Epithelial cell of prostate (primary cell): ENCODE data around the gene CLIC4.
A peak's percentile ranks its signal among the peaks of the same experiment; 100 is the strongest.
"Not testable (repeated sequence)": the region's sequence is repeated elsewhere in the genome, so short reads cannot be mapped to it uniquely, and the experiment has no call there.

Experiments used
- DNase-seq: peaks from one replicate; pipeline ENCODE4 v3.0.0-alpha.2; 2011; ENCODE audit warnings: low read depth, low spot score
- H3K27ac ChIP-seq: fragments of 450-650 bp; 2 replicates; pipeline ENCODE4 v1.5.1; 2017; ENCODE audit warnings: mild to moderate bottlenecking

CLIC4 gene

DNA sequence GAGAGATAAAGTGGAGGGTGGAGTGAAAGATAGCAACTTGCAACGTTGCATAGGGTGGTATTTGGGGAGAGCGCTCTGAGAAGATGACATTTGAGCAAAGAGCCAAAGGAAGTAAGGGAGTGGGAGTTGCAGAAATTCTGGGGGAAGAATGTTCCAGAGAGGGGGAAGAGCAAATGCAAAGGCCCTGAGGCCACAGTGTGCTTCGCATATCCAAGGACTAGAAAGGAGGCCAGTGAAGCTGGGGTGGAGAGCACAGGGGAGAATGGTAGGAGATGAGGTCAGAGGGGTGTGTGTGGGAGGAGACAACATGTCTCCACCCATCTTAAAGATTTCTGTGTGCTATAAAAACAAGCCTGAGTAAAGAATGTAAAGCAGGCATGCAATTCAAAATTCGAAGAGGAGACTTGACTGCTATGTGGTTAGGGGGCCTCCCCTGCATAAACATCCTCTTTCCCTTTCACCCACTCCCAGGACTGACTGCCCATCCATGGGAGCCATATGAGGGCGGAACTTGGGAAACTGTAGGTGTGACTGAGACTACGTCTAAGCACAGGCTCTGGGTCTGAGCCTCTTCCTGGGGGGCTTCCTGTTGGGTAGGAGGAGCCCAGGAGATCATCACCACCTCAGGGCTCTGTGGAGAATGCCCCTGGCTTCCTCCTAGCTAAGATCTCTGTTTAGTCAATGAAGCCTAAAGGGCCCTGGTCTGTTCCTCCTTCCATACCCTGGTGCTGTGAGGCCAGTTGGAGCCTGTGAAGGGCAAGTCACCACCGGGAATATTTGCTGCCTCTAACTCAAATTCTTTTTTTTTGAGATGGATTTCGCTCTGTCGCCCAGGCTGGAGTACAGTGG lies 2.9 kb upstream of the CLIC4 start:
- no peak for DNase-seq
- H3K27ac ChIP-seq, result no peak overlapping the region

DNA sequence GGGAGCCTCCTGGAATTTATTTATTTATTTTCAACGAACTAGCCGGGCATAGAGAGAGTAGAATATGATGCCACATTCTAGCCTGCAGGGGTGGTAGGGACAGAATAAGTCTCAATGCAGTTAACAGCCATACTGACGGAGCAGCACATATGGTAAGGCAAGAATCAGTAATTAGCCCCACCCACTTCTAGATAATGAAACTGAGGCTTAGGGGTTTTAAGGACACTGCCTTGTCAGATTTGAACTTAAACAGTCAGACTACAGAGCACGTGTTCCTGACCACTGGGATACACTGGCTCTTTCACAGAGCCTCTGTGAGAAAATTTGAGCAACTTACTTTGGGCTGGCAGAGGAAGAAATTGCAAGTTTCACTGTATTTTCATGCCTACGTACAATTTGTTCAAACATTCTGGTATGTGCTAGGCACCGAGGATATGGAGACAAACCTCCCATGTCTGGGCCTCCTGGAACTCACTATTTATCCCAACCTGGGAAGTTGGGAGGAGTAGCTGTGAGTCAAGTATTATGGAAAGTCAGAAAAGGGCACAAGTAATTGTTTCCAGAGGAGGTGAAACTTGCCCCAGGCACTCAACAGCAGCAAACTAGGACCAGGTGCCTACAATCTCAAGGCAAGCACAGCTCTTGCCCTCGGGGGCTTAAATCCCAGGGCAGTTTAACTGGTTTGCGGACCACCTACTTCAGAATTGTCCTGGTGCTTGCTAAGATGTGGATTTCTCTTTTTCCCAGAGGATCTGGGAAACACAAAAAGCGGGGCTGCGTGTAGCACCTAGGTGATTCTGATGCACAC lies 1.6 kb upstream of the CLIC4 start:
- DNase-seq, result no peak
- H3K27ac ChIP-seq, result peak overlapping the region; percentile 38

DNA sequence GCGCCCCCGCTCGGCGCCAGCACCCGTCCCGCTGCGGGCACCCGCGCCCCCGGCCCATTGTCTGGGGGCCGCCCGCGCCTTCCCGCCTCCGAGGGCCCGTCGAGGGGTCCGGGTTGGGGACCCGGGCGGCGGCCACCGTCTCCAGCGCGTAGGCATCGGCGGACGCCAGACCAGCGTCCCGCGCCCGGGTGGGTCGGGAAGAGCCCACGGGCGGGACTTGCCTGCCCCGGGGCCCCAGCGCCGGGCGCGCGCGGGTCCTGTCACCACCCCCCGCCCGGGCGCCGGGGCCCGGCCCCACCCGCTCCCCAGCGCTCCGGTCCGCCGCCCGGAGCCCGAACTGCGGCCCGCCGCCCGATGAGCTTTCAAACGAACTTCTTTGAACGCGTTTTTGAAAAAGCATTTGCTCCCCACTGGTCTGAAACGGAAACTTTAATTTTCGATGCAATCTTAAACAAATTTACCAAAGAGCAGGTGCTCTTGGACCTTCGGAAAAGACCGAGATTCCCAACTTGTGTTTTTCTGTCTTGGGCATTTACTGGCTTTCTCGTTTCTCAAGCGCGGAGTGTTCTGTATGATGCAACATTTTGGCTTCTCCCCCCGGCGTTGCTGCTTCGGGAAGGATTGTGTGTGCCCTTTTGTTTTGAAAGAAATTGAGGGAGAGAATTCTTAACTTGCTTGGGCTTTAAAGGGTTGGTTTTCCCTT lies 615 bp downstream of the CLIC4 start:
- no peak for DNase-seq
- peak overlapping the region; percentile 82 for H3K27ac ChIP-seq

DNA sequence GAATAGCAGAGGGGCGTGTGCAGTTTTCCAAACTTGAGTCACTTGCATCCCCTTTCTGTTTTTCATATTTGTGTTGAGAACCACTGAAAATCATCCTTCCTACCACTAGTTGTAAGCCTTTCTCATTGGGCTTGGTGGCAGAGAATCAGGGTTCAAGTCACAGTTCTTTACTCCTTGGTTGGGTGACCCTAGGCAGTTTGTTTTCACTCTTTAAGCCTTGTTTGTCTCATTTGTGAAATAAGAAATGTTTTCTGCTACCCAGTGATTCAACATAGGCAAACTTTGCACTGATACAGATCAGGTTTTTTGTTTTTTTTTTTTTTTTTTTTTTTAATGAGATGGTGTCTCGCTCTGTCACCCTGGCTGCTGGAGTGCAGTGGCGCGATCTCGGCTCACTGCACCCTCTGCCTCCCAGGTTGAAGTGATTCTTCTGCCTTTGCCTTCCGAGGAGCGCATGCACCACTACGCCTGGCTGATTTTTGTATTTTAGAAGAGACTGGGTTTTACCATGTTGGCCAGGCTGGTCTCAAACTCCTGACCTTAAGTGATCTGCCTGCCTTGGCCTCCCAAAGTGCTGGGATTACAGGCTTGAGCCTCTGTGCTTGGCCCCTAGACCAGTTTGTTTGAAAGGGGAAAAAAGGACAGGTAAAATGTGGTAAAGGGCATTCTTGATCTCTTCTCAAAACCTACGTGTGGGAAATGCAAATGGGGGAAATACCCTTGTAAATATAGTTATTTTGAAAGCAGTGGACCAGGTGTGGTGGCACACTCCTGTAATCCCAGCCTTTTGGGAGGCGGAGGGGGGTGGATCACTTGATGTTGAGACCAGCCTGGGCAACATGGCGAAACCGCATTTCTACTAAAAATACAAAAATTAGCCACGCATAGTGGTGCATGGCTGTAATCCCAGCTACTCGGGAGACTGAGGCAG lies 3.2 kb downstream of the CLIC4 start:
- no peak for DNase-seq
- no peak overlapping the region for H3K27ac ChIP-seq

DNA sequence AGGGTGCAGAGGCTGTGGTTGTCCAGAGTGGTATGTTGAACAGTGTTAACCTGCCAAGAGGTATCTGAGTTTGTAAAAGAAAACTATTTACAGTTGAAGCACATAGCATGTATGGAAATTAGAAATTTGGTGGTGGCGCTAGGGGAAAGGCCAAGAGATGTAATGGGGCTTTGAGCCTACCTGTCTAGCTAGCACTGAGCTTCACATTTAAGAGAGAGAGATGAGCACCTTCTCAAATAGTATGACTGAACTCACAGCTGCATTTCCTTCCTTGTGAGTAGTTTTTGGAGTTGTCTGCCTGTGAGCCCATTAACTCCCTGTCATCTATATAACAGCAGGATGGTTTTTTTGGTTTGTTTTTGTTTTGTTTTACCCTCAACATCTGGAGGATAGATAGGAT lies 4.0 kb downstream of the CLIC4 start:
- H3K27ac ChIP-seq, result no peak overlapping the region
- no peak for DNase-seq

DNA sequence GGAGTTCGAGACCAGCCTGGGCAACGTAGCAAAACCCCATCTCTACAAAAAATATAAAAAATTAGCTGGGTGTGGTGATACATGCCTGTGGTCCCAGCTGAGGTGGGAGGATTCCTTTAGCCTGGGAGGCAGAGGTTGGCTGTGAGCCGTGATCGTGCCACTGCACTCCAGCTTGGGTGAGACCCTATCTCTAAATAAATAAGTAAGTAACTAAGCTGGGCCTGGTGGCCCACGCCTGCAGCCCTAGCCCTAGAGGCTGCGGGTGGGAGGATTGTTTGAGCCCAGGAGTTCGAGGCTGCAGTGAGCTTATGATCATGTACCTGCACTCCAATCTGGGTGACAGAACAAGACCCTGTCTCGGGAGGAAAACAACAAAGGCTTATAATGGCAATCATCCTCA lies 4.6 kb downstream of the CLIC4 start:
- no peak for DNase-seq
- H3K27ac ChIP-seq, result no peak overlapping the region

DNA sequence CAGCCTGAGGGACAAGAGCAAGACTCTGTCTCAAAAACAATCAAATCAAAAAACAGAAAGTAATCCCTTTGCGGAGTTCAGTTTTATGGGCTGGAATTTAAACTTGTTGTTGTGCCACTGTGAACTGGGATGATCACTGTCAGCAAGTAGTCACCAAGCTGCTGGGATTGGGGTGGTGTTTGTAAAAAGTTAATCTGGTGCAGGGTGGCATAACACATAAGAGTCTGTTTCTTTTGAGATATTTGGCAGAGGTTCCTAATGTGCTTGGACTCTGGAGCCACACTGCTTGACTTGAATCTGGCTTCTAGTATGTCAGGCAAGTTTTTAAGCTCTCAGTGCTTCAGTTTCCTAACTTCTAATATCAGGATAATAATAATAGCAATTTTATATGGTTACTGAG lies 6.6 kb downstream of the CLIC4 start:
- no peak for DNase-seq
- H3K27ac ChIP-seq, result no peak overlapping the region

DNA sequence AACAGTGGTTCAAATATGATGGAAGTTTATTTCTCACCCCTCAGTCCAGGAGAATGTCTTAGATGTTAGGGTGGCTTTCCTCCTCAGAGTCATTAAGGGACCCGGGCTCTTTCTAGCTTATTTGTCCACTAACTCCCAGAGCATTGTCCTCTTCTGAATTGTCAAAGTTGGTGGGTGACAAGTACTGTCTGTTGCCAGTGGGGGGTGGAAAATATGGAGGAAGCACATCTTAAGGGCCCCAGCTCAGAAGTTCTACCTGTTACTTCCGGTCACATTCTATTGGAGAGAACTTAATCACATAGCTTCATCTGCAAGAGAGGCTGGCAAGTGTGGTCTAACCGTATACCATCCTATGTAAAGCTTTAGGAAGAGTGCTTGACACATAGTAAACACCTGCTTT lies 7.1 kb downstream of the CLIC4 start:
- no peak for DNase-seq

DNA sequence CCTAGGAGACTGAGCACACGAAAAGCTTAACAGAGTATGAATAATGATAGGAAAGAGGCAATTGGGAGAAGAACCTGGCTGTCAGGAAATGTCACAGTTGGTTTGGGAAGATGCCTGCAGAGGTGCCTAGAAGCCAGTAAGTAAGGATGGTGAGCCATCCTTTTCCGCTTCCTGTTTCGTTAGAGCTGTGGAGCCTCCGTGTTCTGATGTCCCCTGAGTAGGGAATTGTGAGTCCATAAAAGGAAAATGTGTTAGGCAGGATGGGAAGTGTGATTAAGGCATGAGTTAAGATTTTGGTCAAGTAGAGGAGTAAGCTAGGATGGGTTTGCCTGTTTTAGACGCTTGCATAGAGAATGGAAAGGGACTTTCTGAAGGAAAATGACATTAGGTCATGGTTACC lies 9.0 kb downstream of the CLIC4 start:
- H3K27ac ChIP-seq, result no peak overlapping the region
- no peak for DNase-seq

More for the DNA sequence above, 7.1 kb downstream of the CLIC4 start:
- no peak overlapping the region for H3K27ac ChIP-seq

DNA sequence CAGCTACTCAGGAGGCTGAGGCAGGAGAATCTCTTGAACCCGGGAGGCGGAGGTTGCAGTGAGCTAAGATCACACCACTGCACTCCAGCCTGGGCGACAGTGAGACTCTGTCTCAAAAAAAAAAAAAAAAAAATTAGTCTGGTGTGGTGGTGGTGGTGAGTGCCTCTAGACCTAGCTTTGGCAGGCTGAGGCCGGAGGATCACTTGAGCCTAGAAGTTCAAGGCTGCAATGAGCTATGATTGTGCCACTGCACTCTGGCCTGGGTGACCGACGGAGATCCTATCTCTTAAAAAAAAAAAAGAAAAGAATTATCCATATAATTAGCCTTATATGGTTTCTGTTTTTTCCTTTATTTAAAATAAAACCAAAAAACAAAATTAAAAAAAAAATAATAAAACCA lies 10.1 kb downstream of the CLIC4 start:
- not testable (repeated sequence) for H3K27ac ChIP-seq, DNase-seq

DNA sequence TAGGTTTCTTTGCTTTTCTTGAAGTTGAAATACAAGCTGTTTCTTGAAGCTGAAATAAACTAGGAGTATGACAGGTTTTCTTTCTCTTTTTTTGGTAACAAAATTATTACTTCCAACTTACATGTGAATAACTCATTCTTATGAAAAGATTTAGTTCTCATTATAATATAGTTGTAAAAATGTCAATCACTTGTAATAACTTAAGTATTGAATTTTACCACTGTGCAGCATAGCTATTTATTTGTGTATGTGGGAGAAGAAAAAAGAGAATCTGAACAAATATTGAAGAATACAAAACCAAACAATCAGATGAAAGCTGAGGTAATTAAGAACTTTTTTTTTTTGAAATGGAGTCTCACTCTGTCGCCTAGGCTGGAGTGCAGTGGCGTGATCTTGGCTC lies 11.1 kb downstream of the CLIC4 start:
- DNase-seq, result no peak
- no peak overlapping the region for H3K27ac ChIP-seq

DNA sequence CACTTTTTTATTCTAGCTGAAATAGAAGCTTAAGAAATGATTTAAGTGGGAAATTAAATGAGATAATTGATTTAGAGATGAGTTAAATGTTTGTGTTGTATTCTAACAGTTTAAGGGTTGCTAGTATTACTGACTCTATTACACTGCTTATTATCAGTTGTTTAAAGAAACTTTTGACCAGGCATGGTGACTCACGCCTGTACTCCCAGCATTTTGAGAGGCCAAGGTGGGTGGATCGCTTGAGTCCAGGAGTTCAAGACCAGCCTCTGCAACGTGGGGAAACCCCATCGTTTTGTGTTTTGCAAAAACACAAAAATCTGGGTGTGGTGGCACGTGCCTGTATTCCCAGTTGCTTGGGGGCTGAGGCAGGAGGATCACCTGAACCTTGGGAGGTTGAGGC lies 14.2 kb downstream of the CLIC4 start:
- no peak for DNase-seq
- H3K27ac ChIP-seq, result no peak overlapping the region

DNA sequence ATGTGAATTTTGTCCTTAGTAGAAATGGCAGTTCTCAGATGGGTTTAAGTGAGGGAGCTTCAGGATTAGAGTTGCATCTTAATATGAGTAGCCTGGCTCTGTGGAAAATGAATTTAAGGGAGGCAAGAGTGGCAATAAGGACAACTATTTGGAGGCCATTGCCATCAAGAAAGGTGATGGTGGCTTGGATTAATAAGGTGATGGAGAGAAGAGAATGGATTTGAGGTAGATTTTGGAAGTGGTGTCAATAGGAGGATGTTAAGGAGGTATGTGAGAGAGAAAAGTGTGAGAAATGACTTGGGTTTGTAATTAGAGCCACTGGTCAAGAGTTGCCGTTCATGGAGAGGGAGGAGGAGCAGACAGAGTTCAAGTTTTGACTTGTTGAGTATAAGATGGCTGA lies 16.3 kb downstream of the CLIC4 start:
- peak overlapping the region; percentile 56 for H3K27ac ChIP-seq

DNA sequence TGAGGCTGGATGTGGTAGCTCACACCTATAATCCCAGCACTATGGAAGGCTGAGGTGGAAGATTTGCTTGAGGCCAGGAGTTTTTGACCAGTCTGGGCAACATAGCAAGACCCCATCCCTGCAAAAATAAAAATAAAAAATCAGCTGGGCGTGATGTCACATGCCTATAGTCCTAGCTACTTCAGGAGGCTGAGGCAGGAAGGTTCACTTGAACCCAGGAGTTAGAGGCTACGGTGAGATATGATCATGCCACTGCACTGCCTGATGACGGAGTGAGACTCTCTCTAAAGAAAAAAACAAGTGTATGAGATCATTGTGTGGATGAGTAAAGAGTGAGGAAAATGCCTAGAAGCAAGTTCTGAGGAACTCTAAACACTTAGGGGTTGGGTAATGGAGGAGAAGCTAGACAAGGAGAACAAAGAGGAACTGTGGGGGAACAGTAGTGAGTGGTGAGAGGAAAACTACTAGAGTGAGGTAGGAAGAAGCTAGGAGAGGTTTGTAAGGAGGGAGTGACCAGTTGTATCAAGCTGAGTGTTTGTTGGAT lies 17.0 kb downstream of the CLIC4 start:
- no peak for DNase-seq
- peak overlapping the region; percentile 56 for H3K27ac ChIP-seq

More for the DNA sequence above, 16.3 kb downstream of the CLIC4 start:
- no peak for DNase-seq

DNA sequence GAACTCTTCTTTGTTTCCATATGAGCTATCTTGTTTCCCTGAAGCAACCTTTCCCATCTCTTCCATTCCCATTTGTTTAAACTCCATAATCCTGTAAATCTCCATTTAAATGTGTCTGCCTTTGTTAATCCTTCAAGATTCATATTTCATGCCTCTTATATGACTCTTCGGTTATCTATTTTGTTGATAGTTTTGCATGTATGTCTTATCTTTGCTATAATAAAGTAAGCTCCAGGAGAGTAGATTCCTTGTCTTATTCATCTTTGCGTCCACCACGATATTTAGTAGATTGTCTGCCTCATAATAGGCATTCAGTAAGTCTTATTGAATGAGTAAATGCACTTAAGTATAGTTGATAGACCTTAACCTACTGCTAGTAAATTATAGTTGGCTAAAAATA lies 18.4 kb downstream of the CLIC4 start:
- DNase-seq, result no peak
- no peak overlapping the region for H3K27ac ChIP-seq

DNA sequence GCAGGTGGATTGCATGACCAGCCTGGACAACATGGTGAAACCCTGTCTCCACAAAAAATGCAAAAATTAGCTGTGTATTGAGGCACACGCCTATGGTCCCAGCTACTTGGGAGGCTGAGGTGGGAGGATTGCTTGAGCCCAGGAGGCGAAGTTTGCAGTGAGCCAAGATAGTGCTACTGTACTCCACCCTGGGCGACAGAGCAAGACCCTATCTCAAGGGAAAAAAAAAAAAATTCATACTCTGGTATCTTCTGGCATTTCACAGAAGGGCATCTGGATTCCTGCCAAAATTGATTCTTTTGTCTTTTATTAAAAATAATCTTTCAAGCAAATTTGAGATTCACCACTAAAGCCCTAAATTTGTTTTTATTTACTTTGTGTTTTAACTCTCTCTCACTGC lies 19.2 kb downstream of the CLIC4 start:
- no peak for DNase-seq
- no peak overlapping the region for H3K27ac ChIP-seq

DNA sequence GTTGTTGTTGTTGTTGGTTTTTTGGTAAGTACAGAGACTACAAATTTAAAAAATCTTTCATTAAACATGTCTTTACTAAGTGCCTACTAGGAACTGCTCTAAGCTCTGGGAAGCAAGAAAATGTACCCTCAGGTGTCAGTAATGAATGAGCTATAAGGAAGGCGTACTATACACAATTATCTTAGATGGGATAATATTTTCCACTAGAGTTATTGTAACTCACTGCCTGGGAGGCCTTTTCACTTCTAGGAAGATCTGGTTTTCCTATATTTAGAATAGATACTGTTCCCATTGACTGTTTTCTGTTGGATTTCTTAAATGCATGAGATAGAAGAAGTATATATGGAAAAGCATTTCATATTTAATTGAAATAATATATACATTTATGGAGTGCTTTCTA lies 19.6 kb downstream of the CLIC4 start:
- no peak for DNase-seq
- no peak overlapping the region for H3K27ac ChIP-seq

DNA sequence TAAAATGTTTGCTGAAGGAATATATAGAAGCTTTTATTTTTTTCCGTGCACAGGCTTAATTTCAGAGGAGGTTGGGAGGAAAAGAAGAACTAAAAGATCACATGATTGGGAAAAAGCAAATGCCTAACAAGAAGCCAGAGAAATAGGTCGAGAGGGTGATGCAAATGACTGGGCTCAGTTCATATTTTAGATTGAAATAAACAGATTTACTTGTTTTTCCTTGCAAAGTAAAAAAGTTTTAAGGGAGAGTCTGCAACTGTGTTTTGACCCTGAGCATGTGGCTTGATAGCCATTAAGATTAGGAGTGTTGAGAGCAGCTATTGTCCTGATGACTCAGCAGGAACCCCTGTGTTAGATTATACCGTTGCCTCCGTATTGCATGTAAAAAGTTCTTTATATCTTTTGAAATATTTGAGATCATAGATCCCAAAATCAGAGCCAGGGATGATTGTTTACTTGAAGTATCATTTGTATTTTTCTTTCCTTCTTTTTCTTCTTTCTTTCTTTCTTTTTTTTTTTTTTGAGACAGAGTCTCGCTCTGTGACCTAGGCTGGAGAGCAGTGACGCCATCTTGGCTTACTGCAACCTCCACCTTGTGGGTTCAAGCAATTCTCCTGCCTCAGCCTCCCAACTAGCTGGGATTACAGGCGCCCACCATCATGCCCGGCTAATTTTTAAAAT lies 20.2 kb downstream of the CLIC4 start:
- no peak for DNase-seq
- H3K27ac ChIP-seq, result no peak overlapping the region

DNA sequence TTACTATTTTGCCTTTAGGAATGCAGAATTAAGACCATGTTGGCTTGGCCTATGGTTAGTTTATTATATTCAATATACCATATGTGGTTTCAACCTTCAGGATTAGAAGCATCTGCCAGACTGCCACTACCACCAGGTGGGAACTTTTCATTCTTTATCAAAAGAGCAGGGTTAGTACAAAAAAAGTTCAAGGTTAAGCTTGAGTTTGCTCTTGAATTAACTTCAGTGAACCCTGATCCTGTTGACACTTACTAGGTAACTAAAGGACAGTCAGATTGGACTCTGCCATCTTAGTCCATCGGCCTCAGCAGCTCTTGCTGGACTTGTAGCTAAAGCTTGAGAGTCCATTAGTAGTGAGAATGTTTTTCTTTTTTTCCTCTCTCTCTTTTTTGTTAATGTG lies 22.1 kb downstream of the CLIC4 start:
- H3K27ac ChIP-seq, result no peak overlapping the region
- no peak for DNase-seq
